K562 (cell line): ENCODE results near the gene IQCF6. TPM values are rescaled to one million over a fixed set of nuclear protein-coding genes. Genes with fewer than 3 reads are reported as not detected.

ENCODE experiments used
- ATAC-seq: fragments of 200-7000 bp; cut with Tn5 transposase; 3 replicates; pipeline ENCODE4 v1.9.1; 2020; ENCODE audit warnings: moderate library complexity
- BruUV-seq: library from RNA; stranded (reverse); fragments of 400-500 nt; replicated peaks from 2 replicates; lab custom pipeline; 2021; lab: Mats Ljungman, UMichigan
- CTCF ChIA-PET: fragments of 300-600 bp; formaldehyde crosslinking; extraction: SDS; loops from one replicate; lab custom pipeline; 2021; ENCODE audit warnings: low intra/inter-chr PET ratio; lab: Yijun Ruan, JAX
- POLR2A ChIA-PET: fragments of 300-600, 350-650 bp; sonication (Branson Sonifier 250); formaldehyde crosslinking; extraction: SDS; loops from one replicate; lab custom pipeline; 2021; ENCODE audit warnings: antibody characterized with exemption, inconsistent platforms; lab: Yijun Ruan, JAX
- DNase-seq, 4 experiments: peaks; one replicate each; pipeline versions ENCODE4 v3.0.0 to v3.0.0-alpha.2; 2011 to 2018; ENCODE audit warnings: low spot score in 3 of 4, mixed read lengths in 3 of 4; ENCODE audit errors: extremely low read depth in 1 of 4
- FAIRE-seq: peaks from 2 replicates; lab custom pipeline; 2011; peaks lifted over from hg19 to GRCh38; lab: Jason Lieb, UNC
- H2AFZ ChIP-seq: 2 replicates; pipeline ENCODE4 v1.6.0; 2011; ENCODE audit warnings: low read depth, low read length, control low read depth, inconsistent platforms
- H3K27ac ChIP-seq: fragments of 200-600 bp; 3 replicates; pipeline ENCODE4 v1.8.0; 2011; ENCODE audit warnings: low read depth, mild to moderate bottlenecking, control low read depth, inconsistent platforms, low read length, moderate library complexity, mixed read lengths; ENCODE audit errors: extremely low read depth
- H3K27me3 ChIP-seq, 2 experiments: fragments of 300-600 bp in 1 of 2; 2 replicates in 1 of 2; 3 replicates in 1 of 2; pipeline versions ENCODE4 v1.6.0 to v1.8.0; 2011; ENCODE audit warnings: inconsistent platforms in 2 of 2, low read length in 2 of 2, mild to moderate bottlenecking in 1 of 2, mixed read lengths in 1 of 2, moderate library complexity in 1 of 2; ENCODE audit not compliant: control insufficient read depth in 2 of 2, insufficient read depth in 2 of 2
- H3K36me3 ChIP-seq: fragments of 300-600 bp; 3 replicates; pipeline ENCODE4 v1.8.0; 2011; ENCODE audit warnings: mild to moderate bottlenecking, low read length, inconsistent platforms; ENCODE audit not compliant: control insufficient read depth, insufficient read depth
- H3K4me1 ChIP-seq, 2 experiments: fragments of 200-600 bp in 1 of 2; replicated peaks in 1 of 2; 2 replicates in 1 of 2; 3 replicates in 1 of 2; pipeline versions ENCODE4 v1.5.1 to v1.8.0; 2011; ENCODE audit warnings: inconsistent platforms in 2 of 2, low read length in 2 of 2, mild to moderate bottlenecking in 1 of 2, mixed read lengths in 1 of 2, moderate library complexity in 1 of 2; ENCODE audit not compliant: control insufficient read depth in 2 of 2, insufficient read depth in 2 of 2
- H3K4me2 ChIP-seq: 2 replicates; pipeline ENCODE4 v1.6.1; 2011; ENCODE audit warnings: low read length, control low read depth, inconsistent platforms, mixed read lengths; ENCODE audit not compliant: insufficient read depth
- H3K4me3 ChIP-seq: fragments of 200-600 bp; sonication (generic), shearing (Covaris generic); 2 replicates; pipeline ENCODE4 v1.5.1; 2016; ENCODE audit warnings: control low read depth, inconsistent platforms
- H3K79me2 ChIP-seq: fragments of 200-600 bp; 3 replicates; pipeline ENCODE4 v1.8.0; 2011; ENCODE audit warnings: low read length, inconsistent platforms; ENCODE audit not compliant: control insufficient read depth, insufficient read depth
- H3K9ac ChIP-seq, 2 experiments: 2 replicates each; pipeline versions ENCODE4 v1.6.0 to v1.6.1; 2011; ENCODE audit warnings: low read depth in 2 of 2, low read length in 2 of 2, control low read depth in 1 of 2, inconsistent platforms in 1 of 2, mild to moderate bottlenecking in 1 of 2, mixed read lengths in 1 of 2; ENCODE audit not compliant: insufficient read depth in 1 of 2
- H3K9me1 ChIP-seq: one replicate; pipeline ENCODE4 v1.6.0; 2011; ENCODE audit warnings: inconsistent platforms, mild to moderate bottlenecking, low read length, moderate library complexity; ENCODE audit not compliant: control insufficient read depth, insufficient read depth
- H3K9me3 ChIP-seq: replicated peaks from 2 replicates; pipeline ENCODE4 v1.5.1; 2011; ENCODE audit warnings: low read depth, low read length, inconsistent platforms; ENCODE audit not compliant: control insufficient read depth, insufficient read depth
- H4K20me1 ChIP-seq: replicated peaks from 2 replicates; pipeline ENCODE4 v1.6.1; 2011; ENCODE audit warnings: low read length, inconsistent platforms, mixed read lengths; ENCODE audit not compliant: control insufficient read depth, insufficient read depth
- BRCA1 ChIP-seq, 2 experiments: fragments of 450-650 bp in 1 of 2; sonication (generic) in 1 of 2; formaldehyde crosslinking in 1 of 2; IDR thresholded peaks; 2 replicates each; pipeline versions ENCODE4 v1.5.0 to v1.6.1; 2017 to 2020; ENCODE audit warnings: mild to moderate bottlenecking in 1 of 2, missing genetic modification reagents in 1 of 2
- CHD4 ChIP-seq: fragments of 200-600 bp; sonication (generic); IDR thresholded peaks from 3 replicates; pipeline ENCODE4 v1.6.1; 2012; ENCODE audit warnings: low read depth, mild to moderate bottlenecking, mixed read lengths, low read length, inconsistent platforms; ENCODE audit not compliant: insufficient read depth, insufficient replicate concordance, poor library complexity, severe bottlenecking
- HINFP ChIP-seq: fragments of 450-650 bp; conservative IDR thresholded peaks from 2 replicates; pipeline ENCODE4 v1.6.1; 2016; ENCODE audit warnings: missing genetic modification characterization, low read depth, mild to moderate bottlenecking, control low read depth, missing compliant biosample characterization
- KDM5B ChIP-seq: fragments of 200-600 bp; sonication (generic); IDR thresholded peaks from 2 replicates; pipeline ENCODE4 v1.6.1; 2012; ENCODE audit warnings: low read depth, mild to moderate bottlenecking, moderate library complexity, low read length, control low read depth, inconsistent platforms; ENCODE audit not compliant: insufficient replicate concordance
- MEIS2 ChIP-seq: fragments of 450-650 bp; IDR thresholded peaks from 2 replicates; pipeline ENCODE4 v1.6.1; 2014; ENCODE audit warnings: mild to moderate bottlenecking; ENCODE audit not compliant: partially characterized antibody
- NFATC3 ChIP-seq: fragments of 450-650 bp; IDR thresholded peaks from 2 replicates; pipeline ENCODE4 v1.6.1; 2017; ENCODE audit warnings: mild to moderate bottlenecking
- RNF219 ChIP-seq: fragments of 250-450 bp; sonication (Bioruptor Pico); IDR thresholded peaks from 2 replicates; pipeline ENCODE4 v1.5.0; 2022; ENCODE audit warnings: mild to moderate bottlenecking
- SMARCA4 ChIP-seq: fragments of 450-650 bp; IDR thresholded peaks from 2 replicates; pipeline ENCODE4 v1.6.1; 2016
- TFE3 ChIP-seq: fragments of 450-650 bp; formaldehyde crosslinking; IDR thresholded peaks from 2 replicates; pipeline ENCODE4 v1.4.0; 2020; ENCODE audit warnings: mild to moderate bottlenecking, mixed read lengths
- TRIM24 ChIP-seq, 2 experiments: fragments of 450-650 bp; IDR thresholded peaks; 2 replicates each; pipeline ENCODE4 v1.6.1; 2016
- WGBS: fragments of 100-300 bp; shearing (Covaris generic); methylation state at CpG from one replicate; pipeline ENCODE4 v1.1.6; 2016; ENCODE audit warnings: low coverage, mixed read lengths; ENCODE audit not compliant: insufficient coverage; ENCODE audit errors: missing lambda C conversion rate; 5-methylcytosine and 5-hydroxymethylcytosine counted together
- in situ Hi-C: fragments of 300-500 bp; cut with MboI; formaldehyde crosslinking; loops from 4 replicates; pipeline ENCODE4 v1.15.0; 2018; ENCODE audit warnings: inconsistent platforms, mixed read lengths
- intact Hi-C: fragments of 100-400 bp; cut with micrococcal nuclease; formaldehyde crosslinking; loops from 2 replicates; pipeline ENCODE4 v1.14.2; 2022
- polyA plus RNA-seq, 8 experiments: library from polyadenylated mRNA; depleted of rRNA in 4 of 8; stranded (reverse) in 5 of 8; unstranded in 3 of 8; fragments of >200 nt; fragmentation: Nextera tagmentation in 2 of 8; fragmentation: Illumina TruSeq in 1 of 8; extraction: Ambion mirVana in 2 of 8; extraction: Trizol in 1 of 8; gene quantifications; 2 replicates each; pipeline versions ENCODE4 v1.2.1 to v1.2.3, GENCODE V29; 2011 to 2014; ENCODE audit warnings: inconsistent platforms in 1 of 8, missing spikeins in 1 of 8
- total RNA-seq, 7 experiments: library from RNA; depleted of rRNA in 6 of 7; stranded (reverse); fragments of >200 nt in 6 of 7; fragmentation: Illumina TruSeq in 2 of 7; extraction: Trizol in 2 of 7; gene quantifications; 2 replicates each; pipeline versions ENCODE4 v1.2.1 to v1.2.3, GENCODE V29; 2011 to 2021; ENCODE audit warnings: low replicate concordance in 1 of 7

The IQCF6 gene
- total and polyA plus RNA-seq, 9 of the 15 experiments (the other 6 are each of a cell fraction or from before 2014, with no cell fraction given), result not detected

- ChIA-PET POLR2A (no interaction called here), CTCF (no interaction called here)
- Histone ChIP-seq H3K4me1 (no peaks in the 10 kb centered on the region), H3K36me3 (no peaks in the 10 kb centered on the region), H3K9me3 (no peaks in the 10 kb centered on the region), H3K4me2 (no peak overlapping the region), H3K4me3 (no peak overlapping the region), H3K79me2 (no peaks in the 10 kb centered on the region), H3K9ac (no peak overlapping the region), H3K9me1 (no peaks in the 10 kb centered on the region), H4K20me1 (no peaks in the 10 kb centered on the region), H2AFZ (no peak overlapping the region), H3K27ac (no peak overlapping the region), H3K27me3 (peaks cover 0 to under 1% of the 10 kb centered on the region in 2 experiments; a peak in 1 of 5 replicates)
- no TSS peak for BruUV-seq
- 0% methylated on average over 2 of the region's 2 CpGs for WGBS
- intact Hi-C loops (no loop called here), in situ Hi-C loops (no loop called here)
- TF ChIP-seq TFE3 (peak; percentile 41; the same call in 1 of the 2 replicates), TRIM24 (IDR thresholded peaks at IDR 0.05) (no peak), MEIS2 (peak; percentile 24)
- FAIRE-seq, result no peak
- DNase-seq, result no peak
- no peak for ATAC-seq
Measured at GRCh38 chr3:51786267-51786666, 7.2 kb upstream of the IQCF6 start.

GRCh38 chr3:51778554-51778953 lies 483 bp downstream of the IQCF6 start:
- BruUV-seq, result no TSS peak

More at GRCh38 chr3:51778554-51778953, 483 bp downstream of the IQCF6 start:
- Histone ChIP-seq H3K79me2 (no peaks in the 10 kb centered on the region), H3K4me1 (no peaks in the 10 kb centered on the region), H3K27ac (no peak overlapping the region), H3K4me3 (no peak overlapping the region), H3K36me3 (no peaks in the 10 kb centered on the region), H2AFZ (no peak overlapping the region), H3K27me3 (peaks cover 0 to 5% of the 10 kb centered on the region in 2 experiments; a peak in 2 of 5 replicates), H3K4me2 (no peak overlapping the region), H3K9ac (no peak overlapping the region), H3K9me3 (no peaks in the 10 kb centered on the region), H4K20me1 (no peaks in the 10 kb centered on the region), H3K9me1 (no peaks in the 10 kb centered on the region)
- in situ Hi-C loops (no loop called here), intact Hi-C loops (no loop called here)
- ChIA-PET POLR2A (no interaction called here), CTCF (no interaction called here)
- ATAC-seq (no peak), DNase-seq (no peak), FAIRE-seq (no peak)
- 19% methylated on average over 14 of the region's 17 CpGs for WGBS
- TF ChIP-seq RNF219 (no peak), NFATC3 (no peak), SMARCA4 (no peak), CHD4 (no peak), HINFP (no peak), KDM5B (no peak), BRCA1 (IDR thresholded peaks at IDR 0.05) (no peak), BRCA1 (CRISPR knock-in tag; IDR thresholded peaks at IDR 0.05) (no peak)
